ENCODE data around the gene NRXN3. TPM values are rescaled to one million over a fixed set of nuclear protein-coding genes. Genes with fewer than 3 reads are reported as not detected.

NRXN3 gene
- total and polyA plus RNA-seq, 2 experiments from 2014 or later: 1.0 to 1.8 TPM

DNA sequence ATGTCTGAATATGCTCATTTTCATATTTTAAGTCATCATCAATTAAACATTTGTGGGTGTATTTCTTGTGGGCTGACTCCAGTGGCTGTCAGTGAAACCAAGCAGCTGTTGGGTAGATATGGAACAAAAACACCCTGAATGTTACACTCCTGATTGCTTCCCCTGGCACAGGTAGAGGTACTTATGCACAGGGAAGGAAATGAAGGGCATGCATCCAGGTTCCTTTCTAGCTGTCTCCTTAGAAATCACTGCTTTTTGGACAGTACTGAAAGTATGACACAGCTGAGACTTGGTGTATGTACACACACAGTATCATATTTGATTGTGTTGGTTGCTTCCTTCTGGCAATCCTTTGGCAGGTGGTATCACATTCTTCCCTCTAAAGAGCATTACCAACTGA is 1034.4 kb downstream of the NRXN3 start:
- H3K9me2 ChIP-seq (ENCODE audit: insufficient read depth): no peaks in the 10 kb centered on the region
- no peaks in the 10 kb centered on the region for H3K9me3 Mint-ChIP-seq
- no peak overlapping the region for H3K27ac ChIP-seq (ENCODE audit: low read depth)
- ATAC-seq: no peak
- H3K36me3 ChIP-seq (ENCODE audit: insufficient read depth): no peaks in the 10 kb centered on the region
- no peak for TF ChIP-seq EZH2 (IDR thresholded peaks at IDR 0.05; ENCODE audit: low read depth, unreplicated experiment)
- no peak for TF ChIP-seq CREB1 (CRISPR knock-in tag; IDR thresholded peaks at IDR 0.05; ENCODE audit: low read depth)
- no peak for TF ChIP-seq STAT1 (IDR thresholded peaks at IDR 0.05; ENCODE audit: unreplicated experiment)
- no peak for TF ChIP-seq ZNF331 (CRISPR knock-in tag; IDR thresholded peaks at IDR 0.05; ENCODE audit: low read depth)
- no peak for TF ChIP-seq ZNF462 (CRISPR knock-in tag; IDR thresholded peaks at IDR 0.05)
- TF ChIP-seq ZNF114 (CRISPR knock-in tag; IDR thresholded peaks at IDR 0.05): no peak
- TF ChIP-seq JUNB (IDR thresholded peaks at IDR 0.05; ENCODE audit: unreplicated experiment): no peak
- TF ChIP-seq NANOG (IDR thresholded peaks at IDR 0.05; ENCODE audit: borderline replicate concordance): no peak
- TF ChIP-seq POLR2AphosphoS5 (IDR thresholded peaks at IDR 0.05; ENCODE audit: low read depth): no peak
- no peak for TF ChIP-seq ETS1 (IDR thresholded peaks at IDR 0.05)
- no peak for TF ChIP-seq EZH2phosphoT487 (IDR thresholded peaks at IDR 0.05; ENCODE audit: unreplicated experiment)
- TF ChIP-seq REST (IDR thresholded peaks at IDR 0.05; ENCODE audit: unreplicated experiment): no peak
- TF ChIP-seq, protein P1, sequence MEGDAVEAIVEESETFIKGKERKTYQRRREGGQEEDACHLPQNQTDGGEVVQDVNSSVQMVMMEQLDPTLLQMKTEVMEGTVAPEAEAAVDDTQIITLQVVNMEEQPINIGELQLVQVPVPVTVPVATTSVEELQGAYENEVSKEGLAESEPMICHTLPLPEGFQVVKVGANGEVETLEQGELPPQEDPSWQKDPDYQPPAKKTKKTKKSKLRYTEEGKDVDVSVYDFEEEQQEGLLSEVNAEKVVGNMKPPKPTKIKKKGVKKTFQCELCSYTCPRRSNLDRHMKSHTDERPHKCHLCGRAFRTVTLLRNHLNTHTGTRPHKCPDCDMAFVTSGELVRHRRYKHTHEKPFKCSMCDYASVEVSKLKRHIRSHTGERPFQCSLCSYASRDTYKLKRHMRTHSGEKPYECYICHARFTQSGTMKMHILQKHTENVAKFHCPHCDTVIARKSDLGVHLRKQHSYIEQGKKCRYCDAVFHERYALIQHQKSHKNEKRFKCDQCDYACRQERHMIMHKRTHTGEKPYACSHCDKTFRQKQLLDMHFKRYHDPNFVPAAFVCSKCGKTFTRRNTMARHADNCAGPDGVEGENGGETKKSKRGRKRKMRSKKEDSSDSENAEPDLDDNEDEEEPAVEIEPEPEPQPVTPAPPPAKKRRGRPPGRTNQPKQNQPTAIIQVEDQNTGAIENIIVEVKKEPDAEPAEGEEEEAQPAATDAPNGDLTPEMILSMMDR (conservative IDR thresholded peaks at IDR 0.05; ENCODE audit: low read depth in 2 of 2): no peak
- H3K79me2 ChIP-seq (replicated peaks; ENCODE audit: insufficient read depth): no peaks in the 10 kb centered on the region
- no peaks in the 10 kb centered on the region for H3F3A ChIP-seq (replicated peaks; ENCODE audit: low read depth)
- no peak overlapping the region for H3K4me2 ChIP-seq
- H3K27ac Mint-ChIP-seq: no peak overlapping the region
- no peaks in the 10 kb centered on the region for H3K36me3 Mint-ChIP-seq (ENCODE audit: low read depth)
- peaks cover 5% of the 10 kb centered on the region; the same call in 1 of the 2 replicates for H3K4me1 ChIP-seq (ENCODE audit: insufficient read depth)
- no peaks in the 10 kb centered on the region for H4K20me1 ChIP-seq (replicated peaks; ENCODE audit: insufficient read depth)
- no peaks in the 10 kb centered on the region for H3K27me3 ChIP-seq (ENCODE audit: insufficient read depth)
- H3K4me1 Mint-ChIP-seq: peaks cover 11% of the 10 kb centered on the region; the same call in 2 of the 3 replicates
- no peak overlapping the region for H3K4me3 ChIP-seq
- H2AFZ ChIP-seq: no peak overlapping the region
- H3K4me3 Mint-ChIP-seq: no peak overlapping the region
- H3K27me3 Mint-ChIP-seq (ENCODE audit: insufficient read depth, low read depth, poor library complexity): peaks cover 2% of the 10 kb centered on the region
- no peak for DNase-seq (ENCODE audit: low spot score)

All from GM23338 (cell line).